GM23248 (cell line): ENCODE results near the gene MAP2K5. TPM values are rescaled to one million over a fixed set of nuclear protein-coding genes. Genes with fewer than 3 reads are reported as not detected.

ENCODE experiments used
- DNase-seq: peaks from one replicate; pipeline ENCODE4 v3.0.0-alpha.2; 2015
- H2AFZ ChIP-seq: fragments of 200-600 bp; sonication (generic); 2 replicates; pipeline ENCODE4 v1.6.1; 2016; ENCODE audit warnings: antibody characterized with exemption
- H3F3A ChIP-seq: fragments of 200-600 bp; sonication (generic); 2 replicates; pipeline ENCODE4 v1.6.1; 2016; ENCODE audit warnings: mild to moderate bottlenecking, antibody characterized with exemption, mixed run types; ENCODE audit not compliant: insufficient read depth
- H3K27ac ChIP-seq: fragments of 200-600 bp; sonication (generic); 2 replicates; pipeline ENCODE4 v1.5.1; 2016; ENCODE audit warnings: mild to moderate bottlenecking
- H3K27me3 ChIP-seq: fragments of 200-600 bp; sonication (generic); replicated peaks from 2 replicates; pipeline ENCODE4 v1.6.1; 2016; ENCODE audit warnings: mild to moderate bottlenecking; ENCODE audit not compliant: insufficient read depth
- H3K36me3 ChIP-seq: fragments of 200-600 bp; sonication (generic); 2 replicates; pipeline ENCODE4 v1.6.1; 2016; ENCODE audit warnings: low read depth, mild to moderate bottlenecking
- H3K4me1 ChIP-seq: fragments of 200-600 bp; sonication (generic); 2 replicates; pipeline ENCODE4 v1.6.1; 2016; ENCODE audit warnings: mild to moderate bottlenecking; ENCODE audit not compliant: insufficient read depth
- H3K4me2 ChIP-seq: fragments of 200-600 bp; sonication (generic); one replicate; pipeline ENCODE4 v1.6.1; 2016; ENCODE audit warnings: mild to moderate bottlenecking; ENCODE audit not compliant: unreplicated experiment
- H3K4me3 ChIP-seq: fragments of 200-600 bp; sonication (generic); 2 replicates; pipeline ENCODE4 v1.5.1; 2016; ENCODE audit warnings: mild to moderate bottlenecking
- H3K79me2 ChIP-seq: fragments of 200-600 bp; sonication (generic); 2 replicates; pipeline ENCODE4 v1.6.1; 2016; ENCODE audit warnings: mild to moderate bottlenecking; ENCODE audit not compliant: insufficient read depth
- H3K9ac ChIP-seq: fragments of 200-600 bp; sonication (generic); 2 replicates; pipeline ENCODE4 v1.6.1; 2016; ENCODE audit warnings: mild to moderate bottlenecking
- H3K9me2 ChIP-seq: fragments of 200-600 bp; sonication (generic); 2 replicates; pipeline ENCODE4 v1.6.1; 2016; ENCODE audit warnings: mixed run types, mild to moderate bottlenecking, moderate library complexity; ENCODE audit not compliant: insufficient read depth
- H3K9me3 ChIP-seq: fragments of 200-600 bp; sonication (generic); one replicate; pipeline ENCODE4 v1.6.1; 2017; ENCODE audit warnings: low read depth
- H4K20me1 ChIP-seq: fragments of 200-600 bp; sonication (generic); 2 replicates; pipeline ENCODE4 v1.6.0; 2016; ENCODE audit not compliant: insufficient read depth
- EZH2 ChIP-seq: fragments of 200-600 bp; sonication (generic); IDR thresholded peaks from 2 replicates; pipeline ENCODE4 v1.6.1; 2018; ENCODE audit warnings: antibody characterized with exemption, mild to moderate bottlenecking; ENCODE audit not compliant: insufficient read depth, poor library complexity, severe bottlenecking
- EZH2phosphoT487 ChIP-seq: fragments of 200-600 bp; sonication (generic); IDR thresholded peaks from 2 replicates; pipeline ENCODE4 v1.6.1; 2018; ENCODE audit warnings: antibody characterized with exemption, moderate library complexity, mild to moderate bottlenecking, low read depth; ENCODE audit not compliant: insufficient read depth
- WGBS, 2 experiments: methylation state at CpG; one replicate each; pipeline ENCODE4 v1.1.6; 2015 to 2017; ENCODE audit warnings: low lambda C conversion rate in 2 of 2, low coverage in 1 of 2; ENCODE audit errors: missing lambda C conversion rate in 2 of 2; 5-methylcytosine and 5-hydroxymethylcytosine counted together
- in situ Hi-C: fragments of 300-500 bp; cut with MboI; formaldehyde crosslinking; loops from 2 replicates; pipeline ENCODE4 v1.15.0; 2020
- polyA plus RNA-seq: library from polyadenylated mRNA; unstranded; fragments of >200 nt; fragmentation: Nextera tagmentation; extraction: Ambion mirVana; gene quantifications from 2 replicates; pipeline ENCODE4 v1.2.1, GENCODE V29; 2016
- total RNA-seq: library from RNA; depleted of rRNA; stranded (reverse); fragments of >200 nt; shearing (Covaris generic); gene quantifications from 2 replicates; pipeline ENCODE4 v1.2.3, GENCODE V29; 2014

Gene MAP2K5
- total and polyA plus RNA-seq, 2 experiments from 2014 or later, result 2.8 to 15.0 TPM

DNA sequence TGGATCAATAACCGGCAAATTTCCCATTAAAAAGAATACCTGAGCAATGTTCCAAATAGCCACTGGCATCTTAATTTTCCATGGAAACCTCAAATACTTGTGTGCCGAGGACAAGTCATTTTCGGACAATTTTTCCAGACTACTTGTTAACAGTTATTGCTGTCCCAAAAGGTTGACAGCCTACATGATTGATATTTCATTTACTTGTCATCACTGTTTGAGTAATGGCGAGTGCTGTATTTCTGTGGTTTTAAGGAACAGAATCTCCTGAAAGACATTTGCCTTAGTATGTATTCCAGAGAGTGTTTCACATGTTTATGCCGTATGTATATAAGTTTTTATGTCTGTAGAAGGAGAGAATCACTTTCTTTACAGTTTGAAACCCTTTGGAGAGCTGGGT is 36.7 kb downstream of the MAP2K5 start:
- Histone ChIP-seq H3K36me3 (no peaks in the 10 kb centered on the region), H3F3A (no peaks in the 10 kb centered on the region), H3K79me2 (no peaks in the 10 kb centered on the region), H2AFZ (no peak overlapping the region), H4K20me1 (no peaks in the 10 kb centered on the region), H3K27ac (no peak overlapping the region), H3K4me1 (no peaks in the 10 kb centered on the region), H3K27me3 (no peaks in the 10 kb centered on the region), H3K4me2 (no peak overlapping the region), H3K4me3 (no peak overlapping the region), H3K9ac (no peak overlapping the region), H3K9me2 (no peaks in the 10 kb centered on the region), H3K9me3 (no peaks in the 10 kb centered on the region)
- TF ChIP-seq EZH2, result no peak
- TF ChIP-seq EZH2phosphoT487, result no peak
- DNase-seq, result no peak
- 94 to 99% methylated on average over 5 of the region's 5 CpGs for WGBS, 2 experiments
- in situ Hi-C loops, result no loop called here

DNA sequence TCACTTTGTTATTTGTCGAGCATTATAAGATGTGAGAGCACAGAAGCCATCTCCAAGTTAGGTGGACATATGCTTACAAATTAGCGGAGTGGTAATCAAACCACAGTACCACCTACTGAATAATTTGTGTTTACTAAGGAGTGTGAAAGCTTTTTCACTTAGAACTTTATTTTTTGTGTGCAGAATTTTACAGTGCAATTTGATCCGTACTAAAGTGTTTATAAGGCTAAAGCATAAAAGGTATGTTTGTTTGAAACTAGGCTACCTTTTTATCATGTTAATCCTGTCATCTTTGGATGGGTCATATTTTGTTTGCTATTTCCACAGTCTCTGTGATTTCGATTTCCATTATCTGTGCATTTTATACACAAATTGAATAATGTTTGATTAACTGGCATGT is 37.5 kb downstream of the MAP2K5 start:
- Histone ChIP-seq H3F3A (no peaks in the 10 kb centered on the region), H4K20me1 (no peaks in the 10 kb centered on the region), H3K27me3 (no peaks in the 10 kb centered on the region), H3K9ac (no peak overlapping the region), H3K9me2 (no peaks in the 10 kb centered on the region), H3K79me2 (no peaks in the 10 kb centered on the region), H3K4me1 (no peaks in the 10 kb centered on the region), H3K4me3 (no peak overlapping the region), H3K27ac (no peak overlapping the region), H3K9me3 (no peaks in the 10 kb centered on the region), H3K36me3 (no peaks in the 10 kb centered on the region), H3K4me2 (no peak overlapping the region), H2AFZ (no peak overlapping the region)
- 92 to 97% methylated on average over 4 of the region's 4 CpGs for WGBS, 2 experiments
- TF ChIP-seq EZH2, result no peak
- TF ChIP-seq EZH2phosphoT487, result no peak
- no peak for DNase-seq
- in situ Hi-C loops, result no loop called here

DNA sequence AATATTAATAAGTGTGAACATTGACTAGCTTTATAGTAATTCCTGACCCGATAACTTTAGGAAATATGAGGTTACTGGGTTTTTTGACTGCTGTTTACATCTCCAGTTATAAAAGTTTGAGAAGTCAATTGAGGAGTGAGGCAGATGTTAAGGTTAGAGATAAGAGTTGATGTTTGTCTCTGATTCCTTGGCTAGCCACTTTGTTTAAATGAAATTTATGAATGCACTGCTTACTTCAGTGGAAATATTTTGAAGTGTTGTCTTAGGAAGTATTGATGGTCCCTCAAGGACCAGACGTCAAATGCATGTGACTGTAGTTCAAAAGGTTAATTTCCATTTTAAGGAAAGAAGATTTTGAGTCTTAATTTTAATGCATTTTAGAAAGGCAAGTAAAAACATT is 41.7 kb downstream of the MAP2K5 start:
- H3K9me2 ChIP-seq, result no peaks in the 10 kb centered on the region
- H3K79me2 ChIP-seq, result no peaks in the 10 kb centered on the region
- H3K36me3 ChIP-seq, result no peaks in the 10 kb centered on the region
- no peaks in the 10 kb centered on the region for H3K9me3 ChIP-seq
- DNase-seq, result no peak
- in situ Hi-C loops, result no loop called here
- H2AFZ ChIP-seq, result no peak overlapping the region
- no peak overlapping the region for H3K9ac ChIP-seq
- H3K4me2 ChIP-seq, result no peak overlapping the region
- H3K4me1 ChIP-seq, result no peaks in the 10 kb centered on the region
- H3K4me3 ChIP-seq, result no peak overlapping the region
- no peaks in the 10 kb centered on the region for H4K20me1 ChIP-seq
- WGBS, 2 experiments, result 94 to 95% methylated on average over 2 of the region's 2 CpGs
- no peaks in the 10 kb centered on the region for H3K27me3 ChIP-seq
- H3F3A ChIP-seq, result no peaks in the 10 kb centered on the region
- H3K27ac ChIP-seq, result no peak overlapping the region
- TF ChIP-seq EZH2 (no peak), EZH2phosphoT487 (no peak)

DNA sequence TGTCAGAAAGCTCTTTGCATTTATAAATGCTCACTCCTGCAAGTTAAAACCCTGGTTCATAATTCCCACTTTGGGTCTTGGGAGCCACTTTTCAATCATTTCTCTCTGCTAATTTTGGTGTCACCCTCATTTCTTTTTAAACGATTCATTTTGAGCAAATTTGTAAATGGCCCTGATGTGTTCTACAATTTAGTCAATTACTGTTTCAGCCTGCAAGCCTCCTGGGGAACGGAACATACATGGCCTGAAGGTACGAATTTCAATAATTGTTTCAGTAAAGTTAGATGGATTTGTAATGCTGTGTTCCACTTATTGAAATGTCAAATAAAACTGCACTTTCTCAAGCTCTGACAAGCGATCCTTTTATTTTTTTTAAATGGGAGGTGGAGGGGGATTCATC is 43.2 kb downstream of the MAP2K5 start:
- Histone ChIP-seq H3K4me2 (no peak overlapping the region), H4K20me1 (no peaks in the 10 kb centered on the region), H3K9me3 (no peaks in the 10 kb centered on the region), H3F3A (no peaks in the 10 kb centered on the region), H3K27me3 (no peaks in the 10 kb centered on the region), H3K9ac (no peak overlapping the region), H2AFZ (no peak overlapping the region), H3K36me3 (no peaks in the 10 kb centered on the region), H3K79me2 (no peaks in the 10 kb centered on the region), H3K4me1 (no peaks in the 10 kb centered on the region), H3K27ac (no peak overlapping the region), H3K4me3 (no peak overlapping the region), H3K9me2 (no peaks in the 10 kb centered on the region)
- no peak for DNase-seq
- in situ Hi-C loops, result no loop called here
- WGBS, 2 experiments, result 93 to 95% methylated on average over 4 of the region's 4 CpGs
- no peak for TF ChIP-seq EZH2phosphoT487
- TF ChIP-seq EZH2, result no peak

DNA sequence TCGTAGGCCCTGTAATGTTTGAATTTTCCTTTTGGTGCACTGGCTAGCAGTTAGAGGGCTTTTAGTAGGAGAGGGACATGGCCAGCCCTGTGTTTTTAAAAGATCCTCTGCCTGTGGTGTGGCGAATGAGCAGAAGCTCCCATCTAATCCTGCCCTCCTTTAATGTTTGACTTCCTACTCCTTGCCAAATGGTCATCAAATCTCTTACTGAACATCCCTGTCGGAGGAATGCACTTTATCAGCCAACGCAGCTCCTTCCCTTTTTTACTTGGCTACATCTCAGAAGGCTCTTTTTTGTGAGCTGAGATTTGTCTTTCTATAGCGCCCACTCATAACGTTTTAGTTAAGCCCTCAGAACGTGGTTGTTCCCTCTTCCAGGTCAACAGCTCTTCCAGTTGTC is 44.8 kb downstream of the MAP2K5 start:
- no peaks in the 10 kb centered on the region for H3K36me3 ChIP-seq
- H3K9ac ChIP-seq, result no peak overlapping the region
- no peak overlapping the region for H2AFZ ChIP-seq
- no peak overlapping the region for H3K4me3 ChIP-seq
- TF ChIP-seq EZH2phosphoT487 (no peak), EZH2 (no peak)
- H3K4me2 ChIP-seq, result no peak overlapping the region
- in situ Hi-C loops, result no loop called here
- DNase-seq, result no peak
- no peaks in the 10 kb centered on the region for H3K27me3 ChIP-seq
- 80 to 83% methylated on average over 7 of the region's 7 CpGs for WGBS, 2 experiments
- no peaks in the 10 kb centered on the region for H3F3A ChIP-seq
- H3K9me2 ChIP-seq, result no peaks in the 10 kb centered on the region
- no peaks in the 10 kb centered on the region for H3K79me2 ChIP-seq
- no peaks in the 10 kb centered on the region for H4K20me1 ChIP-seq
- no peak overlapping the region for H3K27ac ChIP-seq
- H3K4me1 ChIP-seq, result no peaks in the 10 kb centered on the region
- no peaks in the 10 kb centered on the region for H3K9me3 ChIP-seq
